ENCODE measurements around the gene DCLRE1A.

The DCLRE1A gene

DNA sequence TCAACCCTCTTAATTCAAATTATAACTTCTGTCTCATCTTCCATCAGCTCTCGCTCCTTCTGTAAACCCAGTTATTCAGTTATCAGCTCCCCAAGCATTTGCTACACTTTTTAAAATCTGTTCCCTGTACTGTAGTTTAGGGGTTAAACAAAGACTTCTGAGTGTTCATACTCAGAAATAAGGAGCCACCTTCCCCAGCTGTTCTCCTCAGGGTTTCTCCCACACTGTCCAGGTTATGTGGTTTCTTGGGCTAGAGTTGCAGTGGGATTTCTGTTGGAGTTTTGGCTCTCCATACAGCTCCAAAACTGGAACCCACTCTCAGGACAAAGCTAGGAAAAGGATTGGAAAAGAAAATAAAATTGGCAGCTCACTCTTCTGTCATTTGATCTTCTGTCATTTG, 21.3 kb upstream of the DCLRE1A start:
- TF ChIP-seq, protein P1, sequence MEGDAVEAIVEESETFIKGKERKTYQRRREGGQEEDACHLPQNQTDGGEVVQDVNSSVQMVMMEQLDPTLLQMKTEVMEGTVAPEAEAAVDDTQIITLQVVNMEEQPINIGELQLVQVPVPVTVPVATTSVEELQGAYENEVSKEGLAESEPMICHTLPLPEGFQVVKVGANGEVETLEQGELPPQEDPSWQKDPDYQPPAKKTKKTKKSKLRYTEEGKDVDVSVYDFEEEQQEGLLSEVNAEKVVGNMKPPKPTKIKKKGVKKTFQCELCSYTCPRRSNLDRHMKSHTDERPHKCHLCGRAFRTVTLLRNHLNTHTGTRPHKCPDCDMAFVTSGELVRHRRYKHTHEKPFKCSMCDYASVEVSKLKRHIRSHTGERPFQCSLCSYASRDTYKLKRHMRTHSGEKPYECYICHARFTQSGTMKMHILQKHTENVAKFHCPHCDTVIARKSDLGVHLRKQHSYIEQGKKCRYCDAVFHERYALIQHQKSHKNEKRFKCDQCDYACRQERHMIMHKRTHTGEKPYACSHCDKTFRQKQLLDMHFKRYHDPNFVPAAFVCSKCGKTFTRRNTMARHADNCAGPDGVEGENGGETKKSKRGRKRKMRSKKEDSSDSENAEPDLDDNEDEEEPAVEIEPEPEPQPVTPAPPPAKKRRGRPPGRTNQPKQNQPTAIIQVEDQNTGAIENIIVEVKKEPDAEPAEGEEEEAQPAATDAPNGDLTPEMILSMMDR (IDR thresholded peaks at IDR 0.05): no peak
- no peak for DNase-seq (ENCODE audit: low spot score)
- H3K27ac ChIP-seq: no peak overlapping the region
- no peak overlapping the region for H3K4me3 ChIP-seq

DNA sequence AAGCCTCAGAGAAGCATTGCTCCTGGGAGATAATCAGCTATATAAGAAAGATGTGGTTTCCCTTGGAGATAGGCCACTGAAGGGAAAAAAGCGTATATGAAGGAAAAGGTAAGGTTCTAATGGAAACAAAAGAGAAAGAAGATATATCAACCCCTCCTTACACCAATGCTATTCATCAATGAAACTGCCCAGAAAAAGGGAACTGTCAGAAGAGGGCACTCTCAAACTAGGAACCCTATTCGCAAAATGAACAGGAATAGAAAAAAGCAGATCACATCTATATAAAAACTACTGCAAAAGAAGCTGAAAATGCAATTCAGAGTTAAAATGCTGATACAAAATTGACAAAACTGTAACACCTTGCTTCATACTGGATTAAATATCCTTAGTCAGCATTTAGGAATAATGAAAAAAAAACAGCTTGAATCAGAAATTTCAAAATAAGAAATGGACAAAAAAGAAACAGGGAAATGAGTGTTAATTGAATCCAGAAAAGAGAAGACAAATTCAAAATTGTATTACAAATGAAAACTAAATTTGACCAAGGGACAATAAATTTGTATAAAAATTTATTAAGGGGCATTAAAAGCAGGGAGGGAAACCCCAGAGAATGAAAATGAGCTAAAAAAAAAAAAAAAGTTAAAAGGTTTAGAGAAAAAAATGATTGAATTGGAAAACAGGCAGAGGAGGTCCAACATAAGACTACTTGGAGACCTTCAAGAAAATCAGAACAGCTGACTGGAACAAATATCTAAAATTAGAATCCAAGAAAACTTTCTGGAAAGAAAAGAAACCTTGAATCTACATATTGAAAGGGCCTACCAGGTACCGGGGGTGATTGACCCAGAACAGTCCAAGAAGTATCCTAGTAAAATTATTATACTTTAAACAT, 18.5 kb upstream of the DCLRE1A start:
- DNase-seq (ENCODE audit: low spot score): no peak
- TF ChIP-seq, protein P1 (IDR thresholded peaks at IDR 0.05): no peak
- Histone ChIP-seq H3K27ac (no peak overlapping the region), H3K4me3 (no peak overlapping the region)

DNA sequence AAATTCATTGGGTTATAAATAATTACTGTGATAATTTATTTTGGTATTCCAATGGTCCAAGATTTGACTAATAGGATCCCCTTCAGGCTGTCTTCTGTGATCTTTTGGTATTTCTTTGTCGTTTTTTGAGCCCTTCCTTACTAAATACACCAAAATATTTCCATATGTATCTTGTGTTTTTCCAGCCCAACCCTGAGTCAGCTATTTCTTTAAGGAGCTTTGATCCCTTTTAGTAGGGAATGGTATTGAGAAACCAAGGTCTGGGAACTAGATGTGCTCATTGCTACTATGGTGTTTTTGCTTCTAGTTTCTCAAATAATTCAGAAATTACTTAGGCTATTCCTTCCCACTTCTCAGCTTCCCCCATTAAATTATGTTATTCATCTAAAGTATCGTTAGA, 15.9 kb upstream of the DCLRE1A start:
- TF ChIP-seq, protein P1 (IDR thresholded peaks at IDR 0.05): no peak
- no peak for DNase-seq (ENCODE audit: low spot score)
- H3K4me3 ChIP-seq: no peak overlapping the region
- no peak overlapping the region for H3K27ac ChIP-seq

DNA sequence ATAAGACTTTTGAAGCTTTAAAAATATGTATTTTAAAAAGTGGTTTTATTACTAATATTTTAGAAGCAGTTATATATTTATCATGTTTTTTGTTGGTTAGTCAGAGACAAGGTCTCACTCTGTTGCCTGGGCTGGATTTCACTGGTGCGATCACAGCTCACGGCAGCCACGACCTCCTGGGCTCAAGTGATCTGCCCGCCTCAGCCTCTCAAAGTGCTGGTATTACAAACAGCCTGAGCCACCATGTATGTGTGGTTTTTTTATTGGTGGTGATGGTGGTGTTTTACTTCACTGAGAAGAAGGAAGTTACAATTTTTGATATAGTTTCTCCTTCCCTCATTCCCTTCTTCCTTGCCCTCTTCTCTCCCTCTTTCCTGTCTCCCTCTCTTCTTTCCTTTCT, 14.0 kb upstream of the DCLRE1A start:
- TF ChIP-seq, protein P1 (IDR thresholded peaks at IDR 0.05): no peak
- H3K4me3 ChIP-seq: no peak overlapping the region
- H3K27ac ChIP-seq: no peak overlapping the region
- DNase-seq (ENCODE audit: low spot score): no peak

DNA sequence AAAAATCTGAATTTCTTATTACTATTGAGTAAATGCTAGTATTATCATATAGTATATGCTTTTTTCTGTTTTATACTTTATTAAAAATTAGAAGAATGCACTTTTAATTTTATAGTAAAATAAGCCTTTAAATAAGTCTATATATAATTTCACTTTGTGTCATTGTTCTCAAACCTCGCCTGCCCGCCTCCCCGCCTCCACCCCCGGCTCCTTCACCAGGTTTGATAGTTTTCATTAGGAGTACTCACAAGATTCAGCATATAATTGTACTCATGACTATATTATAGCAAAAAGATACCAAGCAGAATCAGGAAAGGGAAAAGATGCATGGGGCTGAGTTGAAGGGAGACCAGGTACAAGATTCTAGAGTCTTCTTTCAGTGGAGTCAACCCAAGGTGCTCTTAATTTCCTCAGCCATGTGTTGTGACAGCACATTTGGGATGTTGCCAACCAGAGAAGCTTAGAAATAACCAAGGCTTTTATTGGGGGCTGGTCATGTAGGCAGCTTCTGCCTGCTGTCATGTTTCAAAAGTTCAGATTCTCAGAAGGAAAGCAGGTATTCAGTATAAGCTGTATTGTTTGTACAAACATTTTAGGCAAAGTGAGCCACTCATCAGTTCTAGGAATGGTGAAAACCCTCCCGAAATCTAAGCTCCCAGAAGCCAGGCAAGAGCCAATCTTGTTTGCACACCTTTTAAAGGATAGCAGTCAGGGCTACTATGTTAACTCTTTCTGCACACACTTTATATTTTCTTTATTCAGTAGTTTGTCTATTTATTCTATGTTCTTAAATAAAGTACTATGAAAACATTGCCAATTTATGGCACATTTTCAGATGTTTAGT, 12.9 kb upstream of the DCLRE1A start:
- H3K4me3 ChIP-seq: no peak overlapping the region
- H3K27ac ChIP-seq: no peak overlapping the region
- TF ChIP-seq, protein P1 (IDR thresholded peaks at IDR 0.05): no peak
- DNase-seq (ENCODE audit: low spot score): no peak

DNA sequence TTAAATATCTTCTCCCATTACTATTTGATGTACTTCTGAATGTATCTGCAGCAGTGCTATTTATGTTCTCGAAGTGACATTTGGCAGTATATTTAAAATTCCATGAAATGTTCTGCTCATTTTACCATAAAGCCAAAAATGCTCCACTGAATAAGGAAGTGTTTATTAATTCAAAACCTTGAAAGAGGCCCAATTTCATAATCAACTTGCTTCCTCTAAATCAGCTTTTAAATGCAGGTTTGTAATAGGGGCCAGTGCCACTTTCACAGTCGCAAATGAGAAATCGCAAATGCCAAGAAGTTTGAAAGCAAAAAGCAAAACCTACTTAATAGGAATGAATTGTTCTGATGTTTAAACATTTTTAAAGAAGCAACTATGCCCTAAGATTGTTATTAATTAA, 12.0 kb upstream of the DCLRE1A start:
- no peak overlapping the region for H3K27ac ChIP-seq
- H3K4me3 ChIP-seq: no peak overlapping the region
- no peak for DNase-seq (ENCODE audit: low spot score)
- TF ChIP-seq, protein P1 (IDR thresholded peaks at IDR 0.05): no peak
